Endothelial cell of umbilical vein (primary cell): ENCODE measurements around the gene COPS7B. TPM values are rescaled to one million over a fixed set of nuclear protein-coding genes. Genes with fewer than 3 reads are reported as not detected.
A peak's percentile ranks its signal among the peaks of the same experiment; 100 is the strongest.

Experiments
- BruUV-seq: library from RNA; stranded (reverse); fragments of 400-500 nt; replicated peaks from 2 replicates; lab custom pipeline; 2021; lab: Mats Ljungman, UMichigan
- CTCF ChIA-PET: fragments of 300-600, 350-600 bp; sonication (Branson Sonifier 250); formaldehyde crosslinking; loops from one replicate; lab custom pipeline; 2021; ENCODE audit warnings: antibody characterized with exemption, inconsistent platforms; lab: Charles Lee
- POLR2A ChIA-PET: fragments of 300-600, 350-600 bp; sonication (Branson Sonifier 250); formaldehyde crosslinking; loops from one replicate; lab custom pipeline; 2021; ENCODE audit warnings: antibody characterized with exemption, inconsistent platforms; lab: Charles Lee
- DNase-seq: peaks from one replicate; pipeline ENCODE4 v3.0.0-alpha.2; 2011; ENCODE audit warnings: low read depth, low spot score
- FAIRE-seq: peaks from 2 replicates; lab custom pipeline; 2011; peaks lifted over from hg19 to GRCh38; lab: Jason Lieb, UNC
- H2AFZ ChIP-seq: 2 replicates; pipeline ENCODE4 v1.6.0; 2012; ENCODE audit warnings: low read depth, low read length, control low read depth, inconsistent platforms
- H3K27ac ChIP-seq: 2 replicates; pipeline ENCODE4 v1.5.1; 2011; ENCODE audit warnings: low read depth, mild to moderate bottlenecking, control low read depth, low read length, moderate library complexity; ENCODE audit not compliant: insufficient read depth
- H3K27me3 ChIP-seq, 2 experiments: 2 replicates each; pipeline versions ENCODE4 v1.6.0 to v1.6.1; 2011; ENCODE audit warnings: low read length in 2 of 2, mixed read lengths in 1 of 2; ENCODE audit not compliant: control insufficient read depth in 2 of 2, insufficient read depth in 2 of 2
- H3K36me3 ChIP-seq, 2 experiments: 2 replicates in 1 of 2; 3 replicates in 1 of 2; pipeline ENCODE4 v1.5.1; 2011; ENCODE audit warnings: low read length in 2 of 2, mild to moderate bottlenecking in 1 of 2, moderate library complexity in 1 of 2; ENCODE audit not compliant: control insufficient read depth in 2 of 2, insufficient read depth in 2 of 2; ENCODE audit errors: extremely low read depth in 1 of 2
- H3K4me1 ChIP-seq: 3 replicates; pipeline ENCODE4 v1.5.1; 2011; ENCODE audit warnings: mild to moderate bottlenecking, low read length; ENCODE audit not compliant: control insufficient read depth, insufficient read depth; ENCODE audit errors: extremely low read depth
- H3K4me2 ChIP-seq: 2 replicates; pipeline ENCODE4 v1.6.1; 2011; ENCODE audit warnings: low read length, control low read depth, mixed read lengths; ENCODE audit not compliant: insufficient read depth
- H3K4me3 ChIP-seq, 3 experiments: fragments of 200-600 bp in 1 of 3; sonication (generic), shearing (Covaris generic) in 1 of 3; replicated peaks in 1 of 3; 2 replicates each; pipeline ENCODE4 v1.5.1; 2011 to 2016; ENCODE audit warnings: control low read depth in 3 of 3, low read length in 3 of 3, mild to moderate bottlenecking in 2 of 3, inconsistent platforms in 1 of 3, low read depth in 1 of 3, moderate library complexity in 1 of 3; ENCODE audit not compliant: insufficient read depth in 1 of 3
- H3K79me2 ChIP-seq: 2 replicates; pipeline ENCODE4 v1.6.0; 2012; ENCODE audit warnings: low read length, inconsistent platforms; ENCODE audit not compliant: control insufficient read depth, insufficient read depth
- H3K9ac ChIP-seq: replicated peaks from 2 replicates; pipeline ENCODE3; 2011; ENCODE audit warnings: low read length, control low read depth; ENCODE audit not compliant: insufficient read depth; ENCODE audit errors: extremely low read depth
- H3K9me1 ChIP-seq: replicated peaks from 3 replicates; pipeline ENCODE4 v1.6.0; 2011; ENCODE audit warnings: mild to moderate bottlenecking, low read length; ENCODE audit not compliant: control insufficient read depth, insufficient read depth; ENCODE audit errors: extremely low read depth
- H3K9me3 ChIP-seq: replicated peaks from 2 replicates; pipeline ENCODE4 v1.5.1; 2012; ENCODE audit warnings: low read length, inconsistent platforms; ENCODE audit not compliant: control insufficient read depth, insufficient read depth
- H4K20me1 ChIP-seq: replicated peaks from 2 replicates; pipeline ENCODE3; 2011; ENCODE audit warnings: mild to moderate bottlenecking, low read length; ENCODE audit not compliant: control insufficient read depth, insufficient read depth; ENCODE audit errors: extremely low read depth
- CTCF ChIP-seq, 2 donors: IDR thresholded peaks; 1 replicate in 1 of 2; 2 replicates in 1 of 2; pipeline ENCODE4 v1.5.1; 2011; ENCODE audit warnings: low read length in 2 of 2, mild to moderate bottlenecking in 2 of 2, moderate library complexity in 2 of 2, control low read depth in 1 of 2, inconsistent platforms in 1 of 2, low read depth in 1 of 2; ENCODE audit not compliant: insufficient read depth in 1 of 2; ENCODE audit errors: extremely low read depth in 1 of 2
- EZH2 ChIP-seq: IDR thresholded peaks from 2 replicates; pipeline ENCODE4 v1.6.1; 2012; ENCODE audit warnings: borderline replicate concordance, low read depth, mild to moderate bottlenecking, moderate library complexity, low read length, inconsistent platforms; ENCODE audit not compliant: severe bottlenecking
- FOS ChIP-seq: IDR thresholded peaks from 2 replicates; pipeline ENCODE4 v1.6.1; 2011; ENCODE audit warnings: mild to moderate bottlenecking, low read length, moderate library complexity, borderline replicate concordance; ENCODE audit not compliant: insufficient read depth
- GATA2 ChIP-seq: IDR thresholded peaks from 2 replicates; pipeline ENCODE4 v1.7.0; 2011; ENCODE audit warnings: low read depth, mild to moderate bottlenecking, moderate library complexity, mixed read lengths, low read length; ENCODE audit not compliant: insufficient read length, insufficient read depth
- JUN ChIP-seq: IDR thresholded peaks from 2 replicates; pipeline ENCODE4 v1.6.1; 2011; ENCODE audit warnings: borderline replicate concordance, low read depth; ENCODE audit not compliant: insufficient read length, insufficient read depth
- MAX ChIP-seq: IDR thresholded peaks from 2 replicates; pipeline ENCODE4 v1.6.1; 2011; ENCODE audit not compliant: insufficient read depth, insufficient read length
- MYC ChIP-seq: IDR thresholded peaks from one replicate; pipeline ENCODE4 v1.6.1; 2011; ENCODE audit warnings: mild to moderate bottlenecking, low read depth, low read length
- POLR2A ChIP-seq: IDR thresholded peaks from 2 replicates; pipeline ENCODE4 v1.6.1; 2012; ENCODE audit warnings: low read depth, mild to moderate bottlenecking, control low read depth, low read length
- POLR2AphosphoS5 ChIP-seq: IDR thresholded peaks from 2 replicates; pipeline ENCODE4 v1.6.1; 2012; ENCODE audit warnings: low read depth, mild to moderate bottlenecking, control low read depth, low read length, moderate library complexity; ENCODE audit not compliant: insufficient read depth
- dilution Hi-C: fragments of 300-500 bp; cut with MboI; formaldehyde crosslinking; loops from one replicate; pipeline ENCODE4 v1.15.0; 2019; ENCODE audit warnings: low sequenced_read_pairs; ENCODE audit not compliant: extremely low pct_ligation_motif_present
- intact Hi-C: fragments of 100-400 bp; cut with micrococcal nuclease; formaldehyde crosslinking; loops from one replicate; pipeline ENCODE4 v1.10.0; 2022
- polyA plus RNA-seq, 4 experiments: library from polyadenylated mRNA; depleted of rRNA in 3 of 4; stranded (reverse) in 3 of 4; unstranded in 1 of 4; fragments of >200 nt; gene quantifications; 2 replicates each; pipeline versions ENCODE4 v1.2.1 to v1.2.3, GENCODE V29; 2011 to 2012; ENCODE audit warnings: missing spikeins in 1 of 4
- total RNA-seq: library from RNA; stranded (reverse); gene quantifications from 2 replicates; pipeline ENCODE4 v1.2.3, GENCODE V29; 2021

Gene COPS7B
- total and polyA plus RNA-seq, 2 donors (not counting 3 experiments of a cell fraction or from before 2014, with no cell fraction given) = 50.3 to 59.2 TPM

GRCh38 chr2:231786917-231787292 lies 660 bp downstream of the COPS7B start:
- no peaks in the 10 kb centered on the region for H4K20me1 ChIP-seq
- H3K9me1 ChIP-seq = no peaks in the 10 kb centered on the region
- H3K4me2 ChIP-seq = peak overlapping the region; percentile 70
- H3K4me3 ChIP-seq = peak overlapping the region; percentile 46 to 84 (median 64)
- H3K79me2 ChIP-seq = peaks cover 50% of the 10 kb centered on the region
- no peak overlapping the region for H3K27ac ChIP-seq
- intact Hi-C loops (loop anchor here (1.0 kb wide), 1 partner anchor 175 kb away; no protein-coding TSS in a partner anchor), dilution Hi-C loops (no loop called here)
- H3K9ac ChIP-seq = peak overlapping the region; percentile 27
- TF ChIP-seq EZH2 = no peak
- TF ChIP-seq FOS = no peak
- no peak for TF ChIP-seq POLR2A
- TF ChIP-seq GATA2 = no peak
- TF ChIP-seq POLR2AphosphoS5 = no peak
- TF ChIP-seq MYC = no peak
- TF ChIP-seq MAX = no peak
- TF ChIP-seq JUN = no peak
- TF ChIP-seq CTCF (IDR thresholded peaks at IDR 0.05; ENCODE audit: extremely low read depth in 1 of 2, insufficient read depth in 1 of 2, low read depth in 1 of 2, low read length in 2 of 2) = no peak
- BruUV-seq = no TSS peak
- peaks cover 8% of the 10 kb centered on the region in 2 experiments for H3K36me3 ChIP-seq
- no peak for DNase-seq
- ChIA-PET CTCF (interaction anchor here (1.6 to 3.2 kb wide), 3 partner anchors 7 to 72 kb away, joined by 3 to 17 read pairs (median 9); no protein-coding TSS in a partner anchor), POLR2A (no interaction called here)
- H3K9me3 ChIP-seq = no peaks in the 10 kb centered on the region
- H2AFZ ChIP-seq = no peak overlapping the region
- no peak for FAIRE-seq
- H3K4me1 ChIP-seq = peaks cover 26% of the 10 kb centered on the region
- H3K27me3 ChIP-seq = no peaks in the 10 kb centered on the region
